Fibroblast of the aortic adventitia (primary cell): Measurements from ENCODE around the gene DXO. TPM values are rescaled to one million over a fixed set of nuclear protein-coding genes. Genes with fewer than 3 reads are reported as not detected.
A peak's percentile ranks its signal among the peaks of the same experiment; 100 is the strongest.

Experiments
- DNase-seq: peaks from one replicate; pipeline ENCODE4 v3.0.0-alpha.2; 2010; ENCODE audit warnings: low read depth
- H3K4me3 ChIP-seq: 2 replicates; pipeline ENCODE4 v1.5.1; 2011; ENCODE audit warnings: low read depth, mild to moderate bottlenecking, control low read depth, low read length, moderate library complexity
- small RNA-seq: library from RNA; depleted of rRNA; stranded (forward); fragments of <200 nt; gene quantifications from one replicate; pipeline ENCODE3, GENCODE V24; 2012
- total RNA-seq: library from RNA; depleted of rRNA; stranded (reverse); fragments of >200 nt; gene quantifications from 2 replicates; pipeline ENCODE4 v1.2.3, GENCODE V29; 2012; ENCODE audit warnings: low replicate concordance
- TF ChIP-seq, protein P1 (sequence below): IDR thresholded peaks from 2 replicates; pipeline ENCODE4 v1.5.1; 2011; ENCODE audit warnings: mild to moderate bottlenecking, low read length, control low read depth, inconsistent platforms; ENCODE audit not compliant: insufficient read depth

DXO gene
- total RNA-seq, 1 donor, result 15.9 TPM

- no peak for DNase-seq
- TF ChIP-seq, protein P1, sequence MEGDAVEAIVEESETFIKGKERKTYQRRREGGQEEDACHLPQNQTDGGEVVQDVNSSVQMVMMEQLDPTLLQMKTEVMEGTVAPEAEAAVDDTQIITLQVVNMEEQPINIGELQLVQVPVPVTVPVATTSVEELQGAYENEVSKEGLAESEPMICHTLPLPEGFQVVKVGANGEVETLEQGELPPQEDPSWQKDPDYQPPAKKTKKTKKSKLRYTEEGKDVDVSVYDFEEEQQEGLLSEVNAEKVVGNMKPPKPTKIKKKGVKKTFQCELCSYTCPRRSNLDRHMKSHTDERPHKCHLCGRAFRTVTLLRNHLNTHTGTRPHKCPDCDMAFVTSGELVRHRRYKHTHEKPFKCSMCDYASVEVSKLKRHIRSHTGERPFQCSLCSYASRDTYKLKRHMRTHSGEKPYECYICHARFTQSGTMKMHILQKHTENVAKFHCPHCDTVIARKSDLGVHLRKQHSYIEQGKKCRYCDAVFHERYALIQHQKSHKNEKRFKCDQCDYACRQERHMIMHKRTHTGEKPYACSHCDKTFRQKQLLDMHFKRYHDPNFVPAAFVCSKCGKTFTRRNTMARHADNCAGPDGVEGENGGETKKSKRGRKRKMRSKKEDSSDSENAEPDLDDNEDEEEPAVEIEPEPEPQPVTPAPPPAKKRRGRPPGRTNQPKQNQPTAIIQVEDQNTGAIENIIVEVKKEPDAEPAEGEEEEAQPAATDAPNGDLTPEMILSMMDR, result no peak
- H3K4me3 ChIP-seq, result no peak overlapping the region
Observed at GRCh38 chr6:31930962-31931361, 41.0 kb downstream of the DXO start.

DNA sequence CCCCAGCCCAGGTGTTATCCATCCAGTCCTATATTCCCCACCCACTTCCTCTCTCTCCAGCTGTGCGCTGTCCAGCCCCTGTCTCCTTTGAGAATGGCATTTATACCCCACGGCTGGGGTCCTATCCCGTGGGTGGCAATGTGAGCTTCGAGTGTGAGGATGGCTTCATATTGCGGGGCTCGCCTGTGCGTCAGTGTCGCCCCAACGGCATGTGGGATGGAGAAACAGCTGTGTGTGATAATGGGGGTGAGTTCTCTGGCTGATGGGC is 43.3 kb downstream of the DXO start:
- TF ChIP-seq, protein P1, result no peak
- no peak overlapping the region for H3K4me3 ChIP-seq
- DNase-seq, result no peak

GRCh38 chr6:31927863-31928671 is 43.9 kb downstream of the DXO start:
- DNase-seq, result no peak
- no peak overlapping the region for H3K4me3 ChIP-seq
- TF ChIP-seq, protein P1, result no peak

DNA sequence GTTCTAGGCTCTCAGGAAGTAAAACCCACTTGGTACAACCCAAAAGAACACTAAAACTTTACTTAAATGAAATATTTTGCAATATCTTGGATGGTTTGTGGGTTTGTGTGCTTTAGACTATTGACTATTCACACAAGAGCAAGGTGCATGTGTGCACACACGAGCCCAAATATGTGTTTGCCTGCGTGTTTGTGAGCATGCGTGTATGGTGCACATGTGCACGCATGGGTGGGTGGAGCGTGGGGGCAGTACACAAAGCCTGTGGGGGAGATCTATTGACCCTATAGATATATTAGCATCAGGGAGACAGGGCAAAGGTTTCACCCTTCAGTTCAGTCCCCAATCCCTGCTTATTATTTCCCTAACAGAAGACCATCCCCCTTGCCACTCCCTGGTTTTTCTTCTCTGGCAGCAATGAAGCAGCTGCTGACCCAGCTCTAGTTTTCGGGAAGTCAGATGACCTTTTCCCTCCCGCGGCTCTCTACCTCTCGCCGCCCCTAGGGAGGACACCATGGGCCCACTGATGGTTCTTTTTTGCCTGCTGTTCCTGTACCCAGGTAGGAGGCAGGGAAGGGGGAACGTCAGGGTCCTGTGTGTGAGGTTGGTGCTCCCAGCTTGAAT is 44.6 kb downstream of the DXO start, which contains the start of gene C2:
C2 (plus strand) TSS at position 476 of the 621 bp plus-strand sequence; CDS start at position 512, 36 bp downstream.
- H3K4me3 ChIP-seq, result no peak within 1 kb of the TSS

GRCh38 chr6:31922942-31923341 is 49.0 kb downstream of the DXO start:
- peak; percentile 29 for DNase-seq
- TF ChIP-seq, protein P1, result peak; percentile 19
- H3K4me3 ChIP-seq, result no peak overlapping the region

More for the DNA sequence above, 44.6 kb downstream of the DXO start, which contains the start of gene C2:
- TF ChIP-seq, protein P1, result no peak
- no peak for DNase-seq

- TF ChIP-seq, protein P1, result no peak
- DNase-seq, result peak; percentile 31
- H3K4me3 ChIP-seq, result no peak overlapping the region
Observed at GRCh38 chr6:31920811-31921210, 51.1 kb downstream of the DXO start.

Small RNA genes lying within 50 kb of the gene (small RNA-seq; reads per million reads assigned to genes)
- not detected for gene AL645922.1

Other genes starting within 250 kb of the DXO start
- not detected in 2 replicates for gene MPIG6B, start 248.8 kb downstream of the DXO start, total RNA-seq
- 70.5 and 223 TPM in 2 replicates for gene DDAH2, start 242.8 kb downstream of the DXO start, total RNA-seq
- gene CLIC1, start 235.6 kb downstream of the DXO start, total RNA-seq, result 174 and 576 TPM in 2 replicates
- gene MSH5, start 232.1 kb downstream of the DXO start, total RNA-seq, result 3.1 and 23.0 TPM in 2 replicates
- 0.90 and 6.2 TPM in 2 replicates for gene SAPCD1, start 209.5 kb downstream of the DXO start, total RNA-seq
- 0.36 and 0.90 TPM in 2 replicates for gene VWA7, start 194.8 kb downstream of the DXO start, total RNA-seq
- gene VARS1, start 176.4 kb downstream of the DXO start, total RNA-seq, result 19.6 and 68.8 TPM in 2 replicates
- 49.5 and 88.3 TPM in 2 replicates for gene LSM2, start 165.2 kb downstream of the DXO start, total RNA-seq
- 1.4 and 2.4 TPM in 2 replicates for gene HSPA1L, start 156.9 kb downstream of the DXO start, total RNA-seq
- 52.8 and 76.9 TPM in 2 replicates for gene HSPA1A, start 156.6 kb downstream of the DXO start, total RNA-seq
- 62.0 and 112 TPM in 2 replicates for gene HSPA1B, start 144.4 kb downstream of the DXO start, total RNA-seq
- gene NEU1, start 109.3 kb downstream of the DXO start, total RNA-seq, result 35.8 and 48.2 TPM in 2 replicates
- gene SLC44A4, start 93.1 kb downstream of the DXO start, total RNA-seq, result 0.27 TPM in 1 of 2 replicates, not detected in the other
- gene EHMT2, start 74.4 kb downstream of the DXO start, total RNA-seq, result 37.9 and 62.0 TPM in 2 replicates
- gene ZBTB12, start 70.1 kb downstream of the DXO start, total RNA-seq, result 3.3 and 3.8 TPM in 2 replicates
- 4.4 and 48.2 TPM in 2 replicates for gene C2, start 44.4 kb downstream of the DXO start, total RNA-seq
- 32.9 and 39.1 TPM in 2 replicates for gene CFB, start 26.0 kb downstream of the DXO start, total RNA-seq
- 36.6 and 109 TPM in 2 replicates for gene NELFE, start 13.2 kb downstream of the DXO start, total RNA-seq
- gene SKIC2, start 13.0 kb downstream of the DXO start, total RNA-seq, result 30.7 and 42.8 TPM in 2 replicates
- gene C4A, start 9.9 kb upstream of the DXO start, total RNA-seq, result 5.2 and 33.5 TPM in 2 replicates
- 4.1 and 19.4 TPM in 2 replicates for gene C4B, start 42.7 kb upstream of the DXO start, total RNA-seq
- gene CYP21A2, start 66.3 kb upstream of the DXO start, total RNA-seq, result 0.09 and 1.3 TPM in 2 replicates
- 54.0 and 315 TPM in 2 replicates for gene TNXB, start 137.2 kb upstream of the DXO start, total RNA-seq
- gene ATF6B, start 156.1 kb upstream of the DXO start, total RNA-seq, result 23.8 and 40.6 TPM in 2 replicates
- 5.6 and 7.9 TPM in 2 replicates for gene FKBPL, start 158.2 kb upstream of the DXO start, total RNA-seq
- gene PRRT1, start 179.8 kb upstream of the DXO start, total RNA-seq, result 0.41 and 0.54 TPM in 2 replicates
- gene PPT2, start 182.0 kb upstream of the DXO start, total RNA-seq, result 7.1 and 30.2 TPM in 2 replicates
- gene EGFL8, start 192.5 kb upstream of the DXO start, total RNA-seq, result 0.16 and 0.72 TPM in 2 replicates
- 19.1 and 41.1 TPM in 2 replicates for gene AGPAT1, start 203.9 kb upstream of the DXO start, total RNA-seq
- 13.2 and 43.5 TPM in 2 replicates for gene RNF5, start 206.3 kb upstream of the DXO start, total RNA-seq
- 0.16 and 0.18 TPM in 2 replicates for gene AGER, start 212.1 kb upstream of the DXO start, total RNA-seq
- gene PBX2, start 218.1 kb upstream of the DXO start, total RNA-seq, result 6.5 and 19.6 TPM in 2 replicates
- 0.90 TPM in 1 of 2 replicates, not detected in the other for gene GPSM3, start 220.5 kb upstream of the DXO start, total RNA-seq